ENCODE results near the gene BCAS2. TPM values are rescaled to one million over a fixed set of nuclear protein-coding genes. Genes with fewer than 3 reads are reported as not detected.
"Not testable (repeated sequence)": the region's sequence is repeated elsewhere in the genome, so short reads cannot be mapped to it uniquely, and the experiment has no call there.

BCAS2 gene
- 95.7 and 99.6 TPM in 2 replicates for total RNA-seq (2014; rRNA removed; shearing (Covaris generic))

- peak; percentile 98 for DNase-seq (ENCODE audit: low read depth)
Measured at GRCh38 chr1:114581335-114582287, at the start of gene BCAS2. Gene BCAS2 (minus strand): TSS chr1:114581615. CDS start chr1:114581591, 24 bp downstream.

GRCh38 chr1:114627107-114627506 is 45.7 kb upstream of the BCAS2 start:
- no peak for DNase-seq (ENCODE audit: low read depth)

- no peak for DNase-seq (ENCODE audit: low read depth)
Measured at GRCh38 chr1:114623364-114623763, 41.9 kb upstream of the BCAS2 start.

GRCh38 chr1:114620419-114620818 is 39.0 kb upstream of the BCAS2 start:
- no peak for DNase-seq (ENCODE audit: low read depth)

GRCh38 chr1:114618606-114619005 is 37.2 kb upstream of the BCAS2 start:
- no peak for DNase-seq (ENCODE audit: low read depth)

GRCh38 chr1:114610546-114611245 is 29.3 kb upstream of the BCAS2 start:
- peak; percentile 9 for DNase-seq (ENCODE audit: low read depth)

GRCh38 chr1:114609826-114610225 is 28.4 kb upstream of the BCAS2 start:
- DNase-seq (ENCODE audit: low read depth), result no peak

- no peak for DNase-seq (ENCODE audit: low read depth)
Measured at GRCh38 chr1:114609026-114609425, 27.6 kb upstream of the BCAS2 start.

GRCh38 chr1:114607223-114607622 is 25.8 kb upstream of the BCAS2 start:
- DNase-seq (ENCODE audit: low read depth), result no peak

GRCh38 chr1:114597949-114598348 is 16.5 kb upstream of the BCAS2 start:
- DNase-seq (ENCODE audit: low read depth), result no peak

GRCh38 chr1:114595602-114596001 is 14.2 kb upstream of the BCAS2 start:
- no peak for DNase-seq (ENCODE audit: low read depth)

- no peak for DNase-seq (ENCODE audit: low read depth)
Measured at GRCh38 chr1:114594046-114594445, 12.6 kb upstream of the BCAS2 start.

GRCh38 chr1:114589122-114589521 is 7.7 kb upstream of the BCAS2 start:
- no peak for DNase-seq (ENCODE audit: low read depth)

- DNase-seq (ENCODE audit: low read depth), result no peak
Measured at GRCh38 chr1:114588196-114588689, 6.8 kb upstream of the BCAS2 start.

GRCh38 chr1:114587203-114587991 is 6.0 kb upstream of the BCAS2 start:
- no peak for DNase-seq (ENCODE audit: low read depth)

- no peak for DNase-seq (ENCODE audit: low read depth)
Measured at GRCh38 chr1:114586513-114587047, 5.2 kb upstream of the BCAS2 start.

- DNase-seq (ENCODE audit: low read depth), result no peak
Measured at GRCh38 chr1:114585231-114585630, 3.8 kb upstream of the BCAS2 start.

GRCh38 chr1:114574365-114574764 is 7.0 kb downstream of the BCAS2 start:
- no peak for DNase-seq (ENCODE audit: low read depth)

- DNase-seq (ENCODE audit: low read depth), result no peak
Measured at GRCh38 chr1:114564141-114564540, 17.3 kb downstream of the BCAS2 start.

GRCh38 chr1:114562978-114563510 is 18.4 kb downstream of the BCAS2 start:
- DNase-seq (ENCODE audit: low read depth), result not testable (repeated sequence)

GRCh38 chr1:114561333-114561732 is 20.1 kb downstream of the BCAS2 start:
- DNase-seq (ENCODE audit: low read depth), result no peak
